ENCODE results near the gene HLCS.

DNA sequence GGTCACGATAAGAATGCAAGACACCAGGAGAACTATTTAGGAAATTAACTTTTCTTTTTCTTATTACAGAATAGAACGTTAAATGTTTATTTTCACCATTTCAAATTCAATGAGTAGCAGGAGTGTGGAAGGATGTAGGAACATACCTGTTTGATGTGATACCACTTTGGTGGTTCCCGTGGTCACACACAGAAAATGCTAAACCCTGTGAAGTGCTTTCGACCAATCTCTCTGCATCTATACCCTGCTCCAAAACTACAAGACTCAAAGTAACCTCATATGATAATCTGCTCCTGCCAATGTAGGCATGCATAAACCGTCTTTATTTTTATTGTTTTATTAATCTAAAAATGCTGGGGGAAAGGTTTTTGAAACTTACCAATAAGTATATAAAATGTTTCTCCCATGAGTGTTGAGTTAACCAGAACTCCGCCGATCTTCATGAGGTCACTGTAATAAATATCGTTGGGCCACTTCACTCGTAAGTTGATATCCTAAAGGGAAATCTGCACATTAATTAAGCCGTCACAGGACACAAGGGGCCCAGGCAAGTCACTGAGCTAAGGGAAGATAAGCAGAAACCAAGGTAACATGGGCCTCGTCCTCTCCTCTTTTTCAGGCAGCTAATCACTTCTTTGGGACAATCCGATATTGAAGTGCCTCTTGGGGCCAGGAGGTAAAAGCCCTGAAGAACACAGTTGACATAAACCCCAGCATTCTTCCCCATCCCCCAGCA, 207.0 kb downstream of the HLCS start:
- TF ChIP-seq POLR2A (IDR thresholded peaks at IDR 0.05; ENCODE audit: low read depth, low read length) (no peak), POLR2AphosphoS5 (IDR thresholded peaks at IDR 0.05; ENCODE audit: low read depth, low read length) (no peak)

All from GM12892 (cell line).